SK-N-SH (cell line): ENCODE results near the gene CRELD2.

Experiments
- GABPA ChIP-seq: IDR thresholded peaks from 2 replicates; pipeline ENCODE4 v1.4.0; 2012; ENCODE audit warnings: low read depth, mild to moderate bottlenecking
- MXI1 ChIP-seq: IDR thresholded peaks from 2 replicates; pipeline ENCODE4 v1.6.1; 2012; ENCODE audit warnings: mild to moderate bottlenecking, low read depth, low read length, improper control_type of control experiment
- RAD21 ChIP-seq: IDR thresholded peaks from 2 replicates; pipeline ENCODE4 v1.6.1; 2012; ENCODE audit warnings: mild to moderate bottlenecking, low read length
- YY1 ChIP-seq: IDR thresholded peaks from 2 replicates; pipeline ENCODE4 v1.4.0; 2012; ENCODE audit warnings: low read depth, mild to moderate bottlenecking
- TF ChIP-seq, protein P1 (sequence below): fragments of 200-600 bp; sonication (generic); IDR thresholded peaks from 2 replicates; pipeline ENCODE4 v1.6.1; 2017; ENCODE audit warnings: antibody characterized with exemption, mild to moderate bottlenecking, moderate library complexity

DNA sequence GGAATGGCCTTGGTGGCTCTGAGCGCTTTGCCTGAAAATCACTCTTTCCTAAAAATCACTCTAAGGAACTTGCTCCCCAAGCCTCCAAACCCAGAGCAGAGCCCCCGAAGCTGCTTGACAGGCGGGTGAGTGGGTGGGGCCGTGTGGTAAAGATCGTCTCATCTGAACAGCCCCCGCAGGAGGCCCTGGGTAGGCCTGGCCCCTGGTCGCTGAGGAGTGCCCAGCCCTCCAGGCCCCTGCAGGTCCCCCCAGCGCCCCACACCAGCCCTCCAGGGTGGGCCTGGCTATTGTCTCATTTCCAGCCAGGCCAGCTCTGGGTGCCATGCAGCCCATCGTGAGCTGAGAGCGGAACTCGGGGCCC, 25.0 kb downstream of the CRELD2 start:
- TF ChIP-seq, protein P1, sequence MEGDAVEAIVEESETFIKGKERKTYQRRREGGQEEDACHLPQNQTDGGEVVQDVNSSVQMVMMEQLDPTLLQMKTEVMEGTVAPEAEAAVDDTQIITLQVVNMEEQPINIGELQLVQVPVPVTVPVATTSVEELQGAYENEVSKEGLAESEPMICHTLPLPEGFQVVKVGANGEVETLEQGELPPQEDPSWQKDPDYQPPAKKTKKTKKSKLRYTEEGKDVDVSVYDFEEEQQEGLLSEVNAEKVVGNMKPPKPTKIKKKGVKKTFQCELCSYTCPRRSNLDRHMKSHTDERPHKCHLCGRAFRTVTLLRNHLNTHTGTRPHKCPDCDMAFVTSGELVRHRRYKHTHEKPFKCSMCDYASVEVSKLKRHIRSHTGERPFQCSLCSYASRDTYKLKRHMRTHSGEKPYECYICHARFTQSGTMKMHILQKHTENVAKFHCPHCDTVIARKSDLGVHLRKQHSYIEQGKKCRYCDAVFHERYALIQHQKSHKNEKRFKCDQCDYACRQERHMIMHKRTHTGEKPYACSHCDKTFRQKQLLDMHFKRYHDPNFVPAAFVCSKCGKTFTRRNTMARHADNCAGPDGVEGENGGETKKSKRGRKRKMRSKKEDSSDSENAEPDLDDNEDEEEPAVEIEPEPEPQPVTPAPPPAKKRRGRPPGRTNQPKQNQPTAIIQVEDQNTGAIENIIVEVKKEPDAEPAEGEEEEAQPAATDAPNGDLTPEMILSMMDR, result no peak
- TF ChIP-seq GABPA (no peak), MXI1 (no peak), RAD21 (no peak), YY1 (no peak)
